Left ventricle myocardium inferior (tissue), 1 donor: ENCODE results near the gene MEGF11. TPM values are rescaled to one million over a fixed set of nuclear protein-coding genes. Genes with fewer than 3 reads are reported as not detected.

Experiments
- DNase-seq: peaks from one replicate; pipeline ENCODE4 v3.0.0-alpha.2; 2020
- H3K27ac ChIP-seq: fragments of 200-600 bp; replicated peaks from 2 replicates; pipeline ENCODE4 v1.8.0; 2021
- H3K27me3 ChIP-seq: fragments of 200-600 bp; 2 replicates; pipeline ENCODE4 v1.8.0; 2021; ENCODE audit warnings: low read depth
- H3K36me3 ChIP-seq: fragments of 200-600 bp; 2 replicates; pipeline ENCODE4 v1.8.0; 2021
- H3K4me1 ChIP-seq: fragments of 200-600 bp; 2 replicates; pipeline ENCODE4 v1.8.0; 2021
- H3K4me3 ChIP-seq: fragments of 200-600 bp; 2 replicates; pipeline ENCODE4 v1.8.0; 2021; ENCODE audit warnings: mild to moderate bottlenecking, moderate library complexity
- H3K9me3 ChIP-seq: fragments of 200-600 bp; replicated peaks from 2 replicates; pipeline ENCODE4 v1.8.0; 2021
- CTCF ChIP-seq: fragments of 200-600 bp; IDR thresholded peaks from 2 replicates; pipeline ENCODE4 v1.8.0; 2021; ENCODE audit warnings: antibody characterized with exemption, mild to moderate bottlenecking, borderline replicate concordance
- intact Hi-C: fragments of 100-400 bp; cut with micrococcal nuclease; formaldehyde crosslinking; loops from one replicate; pipeline ENCODE4 v1.11.0; 2022
- total RNA-seq: library from RNA; stranded (reverse); fragmentation: NEBNext Ultra II Directional; extraction: Animal tissue kit (Norgen Biotek cat#: 25700); gene quantifications from one replicate; pipeline ENCODE4 v1.2.1, GENCODE V29; 2021
- donor health status: DM: no; HTN: yes; CAD: no; lungs with severe emphysema.

Gene MEGF11
- total RNA-seq, 1 donor from 2014 or later: not detected

- H3K27ac ChIP-seq: no peak overlapping the region
- DNase-seq: no peak
- no peak overlapping the region for H3K4me3 ChIP-seq
- no peaks in the 10 kb centered on the region for H3K36me3 ChIP-seq
- no peaks in the 10 kb centered on the region for H3K9me3 ChIP-seq
- no peaks in the 10 kb centered on the region for H3K4me1 ChIP-seq
- TF ChIP-seq CTCF: no peak
- peaks cover 28% of the 10 kb centered on the region for H3K27me3 ChIP-seq
- intact Hi-C loops: no loop called here
Observed at GRCh38 chr15:66051833-66052232, 201.7 kb downstream of the MEGF11 start.

- H3K36me3 ChIP-seq: no peaks in the 10 kb centered on the region
- intact Hi-C loops: no loop called here
- no peak overlapping the region for H3K4me3 ChIP-seq
- no peaks in the 10 kb centered on the region for H3K9me3 ChIP-seq
- H3K27ac ChIP-seq: no peak overlapping the region
- no peak for DNase-seq
- H3K27me3 ChIP-seq: peaks cover 30% of the 10 kb centered on the region
- H3K4me1 ChIP-seq: no peaks in the 10 kb centered on the region
- TF ChIP-seq CTCF: no peak
Observed at GRCh38 chr15:66050264-66050663, 203.3 kb downstream of the MEGF11 start.

GRCh38 chr15:66049353-66049752, 204.2 kb downstream of the MEGF11 start:
- Histone ChIP-seq H3K9me3 (no peaks in the 10 kb centered on the region), H3K4me3 (no peak overlapping the region), H3K4me1 (no peaks in the 10 kb centered on the region), H3K36me3 (no peaks in the 10 kb centered on the region), H3K27ac (no peak overlapping the region), H3K27me3 (peaks cover 38% of the 10 kb centered on the region)
- no peak for DNase-seq
- intact Hi-C loops: no loop called here
- TF ChIP-seq CTCF: no peak

DNA sequence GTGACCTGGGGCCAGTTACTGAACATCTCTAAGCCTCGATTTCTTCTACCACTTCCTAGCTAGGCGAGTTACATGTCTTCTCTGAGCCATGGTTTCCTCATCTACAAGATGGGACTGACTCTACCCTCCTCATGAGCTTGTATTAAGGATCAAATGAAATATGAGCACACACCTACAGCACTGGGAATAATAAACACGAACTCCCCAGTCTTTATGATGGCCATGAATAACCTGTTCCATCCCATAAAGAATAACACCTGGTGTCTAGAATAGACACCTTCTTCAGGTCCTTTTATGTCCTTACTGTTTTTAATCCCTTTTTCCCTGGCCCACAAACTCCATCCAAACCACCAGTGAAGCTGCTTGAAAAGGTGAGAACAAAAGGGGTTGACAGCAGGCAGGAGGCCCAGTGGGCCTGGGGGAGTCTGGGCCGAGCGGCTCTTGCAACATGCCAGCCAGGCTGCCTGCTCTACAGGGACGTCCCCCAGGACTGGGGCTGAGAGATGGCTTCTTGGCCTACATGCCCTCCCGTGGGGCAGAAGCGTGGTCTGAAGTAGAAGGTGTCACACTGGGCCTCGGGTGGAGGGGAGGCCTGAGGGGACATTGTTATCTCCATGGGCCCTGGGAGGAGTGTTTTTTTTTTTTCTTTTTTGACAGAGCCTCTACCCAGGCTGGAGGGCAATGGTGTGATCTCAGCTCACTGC, 206.1 kb downstream of the MEGF11 start:
- Histone ChIP-seq H3K4me3 (no peak overlapping the region), H3K27ac (no peak overlapping the region), H3K9me3 (no peaks in the 10 kb centered on the region), H3K27me3 (peaks cover 55% of the 10 kb centered on the region), H3K4me1 (no peaks in the 10 kb centered on the region), H3K36me3 (no peaks in the 10 kb centered on the region)
- intact Hi-C loops: no loop called here
- TF ChIP-seq CTCF: no peak
- DNase-seq: no peak

DNA sequence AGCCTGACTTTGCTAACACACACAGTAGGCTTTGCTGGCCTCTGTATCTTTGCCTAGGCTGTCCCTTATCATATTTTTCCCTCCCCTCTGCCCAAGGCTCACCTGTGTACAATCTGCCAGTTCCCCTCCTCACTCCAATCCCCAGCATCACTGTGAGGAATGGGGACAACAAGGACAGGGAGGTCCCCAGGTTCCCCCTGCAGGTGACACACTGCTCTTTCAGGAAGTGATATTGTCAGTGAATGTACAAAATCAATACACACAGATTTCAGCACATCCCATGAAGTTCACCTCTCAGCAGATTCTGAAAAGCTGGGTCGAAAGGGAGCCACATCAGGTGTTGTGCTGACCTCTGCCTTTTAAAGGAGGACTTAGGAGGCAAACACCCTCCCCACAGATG, 206.8 kb downstream of the MEGF11 start:
- Histone ChIP-seq H3K36me3 (no peaks in the 10 kb centered on the region), H3K27ac (no peak overlapping the region), H3K4me3 (no peak overlapping the region), H3K27me3 (peaks cover 60% of the 10 kb centered on the region), H3K9me3 (no peaks in the 10 kb centered on the region), H3K4me1 (no peaks in the 10 kb centered on the region)
- intact Hi-C loops: no loop called here
- DNase-seq: no peak
- no peak for TF ChIP-seq CTCF
